Esophagus muscularis mucosa (tissue), 3 donors: Measurements from ENCODE around the gene HDLBP.

ENCODE experiments used
- EP300 ChIP-seq: sonication (generic); formaldehyde crosslinking; IDR thresholded peaks from one replicate; pipeline ENCODE4 v1.6.1; 2017; ENCODE audit warnings: antibody characterized with exemption
- TF ChIP-seq, protein P1 (sequence below), 3 experiments: fragments of 200-600 bp in 2 of 3; fragments of 450-650 bp in 1 of 3; sonication (generic) in 2 of 3; IDR thresholded peaks; one replicate each; pipeline ENCODE4 v1.5.1; 2017 to 2019; ENCODE audit warnings: antibody characterized with exemption in 3 of 3, mild to moderate bottlenecking in 2 of 3, moderate library complexity in 1 of 3

- TF ChIP-seq, protein P1, sequence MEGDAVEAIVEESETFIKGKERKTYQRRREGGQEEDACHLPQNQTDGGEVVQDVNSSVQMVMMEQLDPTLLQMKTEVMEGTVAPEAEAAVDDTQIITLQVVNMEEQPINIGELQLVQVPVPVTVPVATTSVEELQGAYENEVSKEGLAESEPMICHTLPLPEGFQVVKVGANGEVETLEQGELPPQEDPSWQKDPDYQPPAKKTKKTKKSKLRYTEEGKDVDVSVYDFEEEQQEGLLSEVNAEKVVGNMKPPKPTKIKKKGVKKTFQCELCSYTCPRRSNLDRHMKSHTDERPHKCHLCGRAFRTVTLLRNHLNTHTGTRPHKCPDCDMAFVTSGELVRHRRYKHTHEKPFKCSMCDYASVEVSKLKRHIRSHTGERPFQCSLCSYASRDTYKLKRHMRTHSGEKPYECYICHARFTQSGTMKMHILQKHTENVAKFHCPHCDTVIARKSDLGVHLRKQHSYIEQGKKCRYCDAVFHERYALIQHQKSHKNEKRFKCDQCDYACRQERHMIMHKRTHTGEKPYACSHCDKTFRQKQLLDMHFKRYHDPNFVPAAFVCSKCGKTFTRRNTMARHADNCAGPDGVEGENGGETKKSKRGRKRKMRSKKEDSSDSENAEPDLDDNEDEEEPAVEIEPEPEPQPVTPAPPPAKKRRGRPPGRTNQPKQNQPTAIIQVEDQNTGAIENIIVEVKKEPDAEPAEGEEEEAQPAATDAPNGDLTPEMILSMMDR (IDR thresholded peaks at IDR 0.05) = no peak
- TF ChIP-seq EP300 = no peak
Measured at GRCh38 chr2:241203218-241204009, 112.1 kb downstream of the HDLBP start.
